Breast epithelium (tissue), 4 donors: ENCODE results near the gene STRN3. TPM values are rescaled to one million over a fixed set of nuclear protein-coding genes. Genes with fewer than 3 reads are reported as not detected.
"Not testable (repeated sequence)": the region's sequence is repeated elsewhere in the genome, so short reads cannot be mapped to it uniquely, and the experiment has no call there.

Experiments
- DNase-seq, 2 donors: peaks; one replicate each; pipeline ENCODE4 v3.0.0-alpha.2; 2019; ENCODE audit warnings: low spot score in 2 of 2
- H3K27ac ChIP-seq, 2 donors: fragments of 200-600 bp; sonication (generic) in 1 of 2; one replicate each; pipeline ENCODE4 v1.5.1; 2016 to 2019; ENCODE audit warnings: mild to moderate bottlenecking in 1 of 2
- H3K27me3 ChIP-seq, 2 donors: fragments of 200-600 bp; sonication (generic) in 1 of 2; one replicate each; pipeline versions ENCODE4 v1.5.1 to v1.6.0; 2017 to 2019; ENCODE audit warnings: control low read depth in 1 of 2, mild to moderate bottlenecking in 1 of 2
- H3K36me3 ChIP-seq: fragments of 200-600 bp; one replicate; pipeline ENCODE4 v1.5.1; 2019
- H3K4me1 ChIP-seq, 2 donors: fragments of 200-600 bp; sonication (generic); one replicate each; pipeline ENCODE4 v1.5.1; 2016 to 2019; ENCODE audit warnings: control low read depth in 1 of 2
- H3K4me3 ChIP-seq, 3 donors: fragments of 200-600 bp; sonication (generic); 1 replicate in 2 of 3; 2 replicates in 1 of 3; pipeline ENCODE4 v1.5.1; 2016 to 2019; ENCODE audit warnings: mild to moderate bottlenecking in 3 of 3, moderate library complexity in 2 of 3
- H3K9me3 ChIP-seq, 2 donors: fragments of 200-600 bp; sonication (generic) in 1 of 2; one replicate each; pipeline ENCODE4 v1.5.1; 2016 to 2019; ENCODE audit warnings: control low read depth in 1 of 2
- POLR2A ChIP-seq: fragments of 450-650 bp; IDR thresholded peaks from one replicate; pipeline ENCODE4 v1.6.1; 2016; ENCODE audit warnings: antibody characterized with exemption, mild to moderate bottlenecking, moderate library complexity
- POLR2AphosphoS5 ChIP-seq, 3 donors: sonication (generic); formaldehyde crosslinking; IDR thresholded peaks; one replicate each; pipeline ENCODE4 v1.6.1; 2017; ENCODE audit warnings: antibody characterized with exemption in 3 of 3
- intact Hi-C: fragments of 100-400 bp; cut with DNase I; formaldehyde crosslinking; loops from one replicate; pipeline ENCODE4 v1.15.1; 2023; ENCODE audit warnings: low total_unique reads
- total RNA-seq, 3 donors: library from RNA; depleted of rRNA; stranded (reverse); fragments of >200 nt; gene quantifications; one replicate each; pipeline ENCODE4 v1.1.0, GENCODE V29; 2016
- TF ChIP-seq, protein P1 (sequence below), 3 donors: fragments of 450-650 bp; IDR thresholded peaks; one replicate each; pipeline ENCODE4 v1.5.1; 2016 to 2017; ENCODE audit warnings: antibody characterized with exemption in 3 of 3, mild to moderate bottlenecking in 3 of 3, moderate library complexity in 3 of 3

The STRN3 gene
- total RNA-seq, 3 donors from 2014 or later: 43.5 to 60.7 (median 43.6) TPM

DNA sequence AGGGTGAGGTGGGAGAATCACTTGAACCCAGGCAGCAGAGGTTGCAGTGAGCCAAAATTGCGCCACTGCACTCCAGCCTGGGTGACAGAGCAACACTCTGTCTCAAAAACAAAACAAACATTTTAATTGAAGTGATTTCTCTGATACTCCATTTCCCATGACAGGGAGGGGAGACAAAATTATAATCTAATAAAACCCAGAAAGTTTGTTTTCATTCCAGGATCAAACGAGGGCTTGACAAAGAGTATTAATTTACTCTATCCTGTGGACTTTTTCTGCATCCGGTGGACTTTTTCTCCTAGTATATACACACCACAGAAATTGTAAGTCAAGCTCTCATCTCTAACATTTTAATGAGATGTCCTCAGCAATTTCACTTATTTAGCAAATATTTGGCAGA, 15.2 kb downstream of the STRN3 start:
- TF ChIP-seq, protein P1, sequence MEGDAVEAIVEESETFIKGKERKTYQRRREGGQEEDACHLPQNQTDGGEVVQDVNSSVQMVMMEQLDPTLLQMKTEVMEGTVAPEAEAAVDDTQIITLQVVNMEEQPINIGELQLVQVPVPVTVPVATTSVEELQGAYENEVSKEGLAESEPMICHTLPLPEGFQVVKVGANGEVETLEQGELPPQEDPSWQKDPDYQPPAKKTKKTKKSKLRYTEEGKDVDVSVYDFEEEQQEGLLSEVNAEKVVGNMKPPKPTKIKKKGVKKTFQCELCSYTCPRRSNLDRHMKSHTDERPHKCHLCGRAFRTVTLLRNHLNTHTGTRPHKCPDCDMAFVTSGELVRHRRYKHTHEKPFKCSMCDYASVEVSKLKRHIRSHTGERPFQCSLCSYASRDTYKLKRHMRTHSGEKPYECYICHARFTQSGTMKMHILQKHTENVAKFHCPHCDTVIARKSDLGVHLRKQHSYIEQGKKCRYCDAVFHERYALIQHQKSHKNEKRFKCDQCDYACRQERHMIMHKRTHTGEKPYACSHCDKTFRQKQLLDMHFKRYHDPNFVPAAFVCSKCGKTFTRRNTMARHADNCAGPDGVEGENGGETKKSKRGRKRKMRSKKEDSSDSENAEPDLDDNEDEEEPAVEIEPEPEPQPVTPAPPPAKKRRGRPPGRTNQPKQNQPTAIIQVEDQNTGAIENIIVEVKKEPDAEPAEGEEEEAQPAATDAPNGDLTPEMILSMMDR (IDR thresholded peaks at IDR 0.05): no peak
- no peak for TF ChIP-seq POLR2AphosphoS5 (IDR thresholded peaks at IDR 0.05)
- no peak for TF ChIP-seq POLR2A
- intact Hi-C loops: no loop called here
- H3K27me3 ChIP-seq: no peaks in the 10 kb centered on the region
- H3K4me3 ChIP-seq: no peak overlapping the region
- DNase-seq: no peak
- no peak overlapping the region for H3K27ac ChIP-seq
- no peaks in the 10 kb centered on the region for H3K4me1 ChIP-seq
- H3K9me3 ChIP-seq: no peaks in the 10 kb centered on the region
- H3K36me3 ChIP-seq: no peaks in the 10 kb centered on the region

DNA sequence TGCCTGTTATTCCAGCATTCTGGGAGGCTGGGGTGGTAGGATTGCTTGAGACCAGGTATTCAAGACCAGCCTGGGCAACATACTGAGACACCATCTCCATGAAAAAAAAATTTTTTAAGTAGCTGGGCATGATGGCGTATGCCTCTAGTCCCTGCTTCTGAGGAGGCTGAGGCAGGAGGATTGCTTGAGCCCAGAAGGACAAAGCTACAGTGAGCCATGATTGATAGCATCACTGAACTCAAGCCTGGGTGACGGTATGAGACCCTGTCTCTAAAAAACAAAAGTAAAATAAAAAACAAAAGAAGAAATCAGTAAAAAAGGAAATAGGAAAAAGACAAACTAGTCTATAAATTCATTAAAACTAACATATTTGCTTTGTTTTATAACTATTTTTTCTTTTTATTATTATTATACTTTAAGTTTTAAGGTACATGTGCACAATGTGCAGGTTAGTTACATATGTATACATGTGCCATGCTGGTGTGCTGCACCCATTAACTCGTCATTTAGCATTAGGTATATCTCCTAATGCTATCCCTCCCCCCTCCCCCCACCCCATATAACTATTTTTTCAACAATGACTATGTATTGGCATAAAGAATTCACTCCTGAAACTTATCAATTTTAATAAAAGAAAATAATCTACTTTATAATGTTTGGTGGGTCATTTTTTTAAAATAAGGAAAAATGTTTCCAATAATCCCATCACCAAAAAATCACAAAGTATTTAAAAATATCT, 16.2 kb downstream of the STRN3 start:
- H3K27me3 ChIP-seq: no peaks in the 10 kb centered on the region
- H3K36me3 ChIP-seq: no peaks in the 10 kb centered on the region
- no peak for DNase-seq
- no peak overlapping the region for H3K4me3 ChIP-seq
- no peak overlapping the region for H3K27ac ChIP-seq
- intact Hi-C loops: no loop called here
- no peak for TF ChIP-seq POLR2A
- TF ChIP-seq, protein P1 (IDR thresholded peaks at IDR 0.05): no peak
- no peak for TF ChIP-seq POLR2AphosphoS5 (IDR thresholded peaks at IDR 0.05)
- H3K9me3 ChIP-seq: no peaks in the 10 kb centered on the region
- no peaks in the 10 kb centered on the region for H3K4me1 ChIP-seq

DNA sequence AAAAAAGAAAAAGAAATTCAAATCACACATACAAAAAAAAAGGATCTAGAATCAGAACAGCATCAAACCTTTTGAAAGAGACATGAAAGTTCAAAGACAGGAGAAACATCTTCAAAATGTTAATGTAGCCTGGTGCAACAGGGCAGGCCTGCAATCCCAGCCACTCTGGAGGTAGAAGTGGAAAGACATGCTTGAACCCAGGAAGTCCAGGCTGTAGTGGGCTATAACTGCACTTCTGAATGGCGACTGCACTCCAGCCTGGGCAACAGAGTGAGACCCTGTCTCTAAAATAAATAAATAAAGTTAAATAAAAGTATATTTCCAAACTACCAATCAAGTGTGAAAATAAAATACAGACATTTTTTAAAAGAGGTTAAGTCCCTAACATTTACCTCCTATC, 19.5 kb downstream of the STRN3 start:
- no peak for DNase-seq
- TF ChIP-seq, protein P1 (IDR thresholded peaks at IDR 0.05): no peak
- TF ChIP-seq POLR2A (no peak), POLR2AphosphoS5 (IDR thresholded peaks at IDR 0.05) (no peak)
- H3K4me1 ChIP-seq: no peaks in the 10 kb centered on the region
- H3K27me3 ChIP-seq: no peaks in the 10 kb centered on the region
- no peak overlapping the region for H3K4me3 ChIP-seq
- no peak overlapping the region for H3K27ac ChIP-seq
- intact Hi-C loops: no loop called here
- H3K36me3 ChIP-seq: no peaks in the 10 kb centered on the region
- no peaks in the 10 kb centered on the region for H3K9me3 ChIP-seq

DNA sequence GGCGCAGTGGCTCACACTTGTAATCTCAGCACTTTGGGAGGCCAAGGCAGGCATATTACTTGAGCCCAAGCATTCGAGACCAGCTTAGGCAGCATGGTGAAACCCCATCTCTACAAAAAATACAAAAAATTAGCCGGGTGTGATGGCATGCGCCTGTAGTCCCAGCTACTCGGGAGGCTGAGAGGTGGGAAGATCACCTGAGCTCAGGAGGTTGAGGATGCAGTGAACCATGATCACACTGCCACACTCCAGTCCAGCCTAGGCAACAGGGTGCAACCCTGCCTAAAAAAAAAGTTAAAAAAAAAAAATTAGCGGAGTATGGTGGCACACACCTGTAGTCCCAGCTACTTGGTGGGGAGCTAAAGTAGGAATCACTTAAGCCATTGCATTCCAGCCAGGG, 22.2 kb downstream of the STRN3 start:
- DNase-seq, intact Hi-C loops, H3K9me3 ChIP-seq, H3K4me3 ChIP-seq, H3K27me3 ChIP-seq, H3K4me1 ChIP-seq, H3K27ac ChIP-seq, H3K36me3 ChIP-seq: not testable (repeated sequence)

DNA sequence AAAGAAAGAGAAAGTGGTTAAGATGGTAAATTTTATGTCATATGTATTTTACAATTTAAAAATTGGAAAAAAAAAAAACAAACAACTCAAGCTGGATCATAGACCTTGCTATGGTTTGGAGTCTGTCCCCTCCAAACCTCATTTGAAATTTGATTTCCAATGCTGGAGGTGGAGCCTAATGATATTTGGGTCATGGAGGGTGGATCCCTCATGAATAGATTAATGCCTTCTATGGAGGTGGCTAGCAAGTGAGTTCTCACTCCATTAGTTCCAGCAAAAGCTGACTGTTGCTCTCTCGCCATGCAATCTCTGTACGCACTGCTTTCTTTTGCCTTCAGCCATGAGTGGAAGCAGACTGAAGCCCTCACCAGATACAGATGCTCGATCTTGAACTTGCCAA, 22.9 kb downstream of the STRN3 start:
- Histone ChIP-seq H3K9me3 (peaks cover 0 to 4% of the 10 kb centered on the region in 2 donors), H3K27me3 (no peaks in the 10 kb centered on the region), H3K27ac (no peak overlapping the region), H3K4me1 (no peaks in the 10 kb centered on the region), H3K36me3 (no peaks in the 10 kb centered on the region), H3K4me3 (no peak overlapping the region)
- TF ChIP-seq, protein P1 (IDR thresholded peaks at IDR 0.05): no peak
- no peak for TF ChIP-seq POLR2AphosphoS5 (IDR thresholded peaks at IDR 0.05)
- no peak for TF ChIP-seq POLR2A
- no peak for DNase-seq
- intact Hi-C loops: no loop called here

DNA sequence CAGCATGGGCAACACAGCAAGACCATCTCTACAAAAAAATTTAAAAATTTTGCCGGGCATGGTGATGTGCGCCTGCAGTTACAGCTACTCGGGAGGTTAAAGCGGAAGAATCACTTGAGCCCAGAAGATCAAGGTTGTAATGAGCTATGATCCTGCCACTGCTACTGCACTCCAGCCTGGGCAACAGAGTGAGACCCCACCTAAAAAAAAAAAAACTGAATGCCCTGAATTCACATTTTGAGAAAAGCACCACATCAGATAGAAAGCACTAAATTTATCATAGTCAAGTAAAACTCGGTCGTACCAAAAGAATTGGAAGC, 24.9 kb downstream of the STRN3 start:
- intact Hi-C loops: no loop called here
- Histone ChIP-seq H3K27me3 (no peaks in the 10 kb centered on the region), H3K27ac (no peak overlapping the region)

More for the DNA sequence above, 24.9 kb downstream of the STRN3 start:
- Histone ChIP-seq H3K4me1 (no peaks in the 10 kb centered on the region), H3K4me3 (no peak overlapping the region), H3K9me3 (peaks cover 0 to 10% of the 10 kb centered on the region in 2 donors), H3K36me3 (no peaks in the 10 kb centered on the region)
- DNase-seq: no peak
- TF ChIP-seq, protein P1 (IDR thresholded peaks at IDR 0.05): no peak
- no peak for TF ChIP-seq POLR2A
- TF ChIP-seq POLR2AphosphoS5 (IDR thresholded peaks at IDR 0.05): no peak
